NCI-H460 (cell line): ENCODE measurements around the gene TNIK. TPM values are rescaled to one million over a fixed set of nuclear protein-coding genes. Genes with fewer than 3 reads are reported as not detected.

ENCODE experiments used
- DNase-seq: peaks from one replicate; pipeline ENCODE4 v3.0.0-alpha.2; 2016; ENCODE audit warnings: low read depth; ENCODE audit errors: extremely low read depth
- small RNA-seq, 2 experiments: library from RNA; depleted of rRNA; stranded (forward); fragments of <200 nt; gene quantifications; one replicate each; pipeline ENCODE3, GENCODE V24; 2014
- total RNA-seq: library from RNA; depleted of rRNA; stranded (reverse); fragments of >200 nt; shearing (Covaris generic); gene quantifications from 2 replicates; pipeline ENCODE4 v1.2.3, GENCODE V29; 2014

TNIK gene
- total RNA-seq, 1 experiment from 2014 or later: 1.1 TPM

DNA sequence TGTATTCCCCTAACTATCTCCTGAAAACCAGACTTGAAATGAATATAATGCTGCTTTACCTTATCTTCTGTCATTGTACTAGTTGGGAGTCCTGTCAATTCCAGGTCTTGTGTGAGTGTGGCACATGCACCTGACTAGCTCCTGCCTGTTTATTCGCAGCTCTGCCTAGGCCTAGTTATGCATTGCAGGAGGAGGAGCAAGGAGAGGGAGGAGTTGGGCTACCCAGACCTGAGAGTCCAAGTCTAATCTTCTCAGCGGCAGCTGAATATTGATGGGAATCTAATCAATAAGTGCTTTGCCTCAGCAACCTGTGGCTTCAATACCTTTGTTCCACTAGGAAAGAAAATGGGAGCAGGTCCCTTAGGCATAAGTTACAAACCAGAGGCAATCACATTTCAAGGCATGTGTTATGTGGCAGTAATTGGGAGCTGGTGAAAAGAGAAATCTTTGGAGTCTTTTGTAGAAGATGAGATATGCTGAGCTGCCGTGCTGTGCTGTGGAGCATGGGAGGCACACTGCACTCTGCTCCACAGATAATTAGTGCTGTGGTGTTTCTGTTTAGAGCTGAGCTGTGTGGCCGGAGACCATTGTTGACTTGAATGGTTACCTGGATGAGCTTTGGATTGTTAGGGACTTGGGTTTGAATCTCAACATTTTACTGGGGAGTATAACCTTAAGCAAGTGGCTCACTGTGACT is 433.5 kb downstream of the TNIK start, which contains the start of gene SLC2A2:
SLC2A2 (minus strand) TSS at position 124 of the 697 bp plus-strand sequence; CDS start at position 74, 50 bp downstream.
- DNase-seq: no peak

DNA sequence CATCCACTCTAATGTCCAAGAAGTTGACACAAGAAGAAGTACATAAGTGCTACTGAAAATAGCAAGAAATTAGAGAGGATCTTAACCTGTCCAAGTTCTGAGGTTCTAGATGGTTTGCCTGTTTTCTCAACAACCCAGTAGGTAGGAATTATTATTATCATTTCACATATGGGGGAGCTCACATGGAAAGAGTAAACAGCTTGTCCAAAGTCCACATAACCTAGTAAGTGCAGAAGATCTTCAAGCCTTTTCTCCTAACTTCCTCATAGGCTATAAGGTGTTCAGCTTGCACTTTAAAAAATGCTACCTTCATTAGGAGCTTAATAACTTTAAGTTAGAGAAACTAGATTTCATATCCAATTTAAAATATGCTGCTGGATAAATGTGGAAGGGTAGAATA is 436.6 kb downstream of the TNIK start:
- DNase-seq: no peak

DNA sequence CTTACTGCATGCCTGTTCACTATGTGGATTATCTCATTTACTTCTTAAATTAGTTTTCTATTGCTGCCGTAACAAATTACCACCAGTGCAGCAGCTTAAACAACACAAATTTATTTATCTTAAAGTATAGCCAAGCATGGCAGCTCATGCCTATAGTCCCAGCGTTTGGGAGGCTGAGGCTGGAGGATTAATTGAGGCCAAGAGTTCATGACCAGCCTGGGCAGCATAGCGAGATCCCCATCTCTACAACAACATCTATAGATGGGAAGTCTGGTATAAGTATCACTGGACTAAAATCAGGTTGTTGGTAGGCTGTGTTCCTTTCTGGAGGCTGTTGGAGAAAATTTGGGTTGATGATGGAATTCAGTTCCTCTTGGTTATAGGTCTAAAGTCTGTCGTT is 438.8 kb downstream of the TNIK start:
- no peak for DNase-seq

DNA sequence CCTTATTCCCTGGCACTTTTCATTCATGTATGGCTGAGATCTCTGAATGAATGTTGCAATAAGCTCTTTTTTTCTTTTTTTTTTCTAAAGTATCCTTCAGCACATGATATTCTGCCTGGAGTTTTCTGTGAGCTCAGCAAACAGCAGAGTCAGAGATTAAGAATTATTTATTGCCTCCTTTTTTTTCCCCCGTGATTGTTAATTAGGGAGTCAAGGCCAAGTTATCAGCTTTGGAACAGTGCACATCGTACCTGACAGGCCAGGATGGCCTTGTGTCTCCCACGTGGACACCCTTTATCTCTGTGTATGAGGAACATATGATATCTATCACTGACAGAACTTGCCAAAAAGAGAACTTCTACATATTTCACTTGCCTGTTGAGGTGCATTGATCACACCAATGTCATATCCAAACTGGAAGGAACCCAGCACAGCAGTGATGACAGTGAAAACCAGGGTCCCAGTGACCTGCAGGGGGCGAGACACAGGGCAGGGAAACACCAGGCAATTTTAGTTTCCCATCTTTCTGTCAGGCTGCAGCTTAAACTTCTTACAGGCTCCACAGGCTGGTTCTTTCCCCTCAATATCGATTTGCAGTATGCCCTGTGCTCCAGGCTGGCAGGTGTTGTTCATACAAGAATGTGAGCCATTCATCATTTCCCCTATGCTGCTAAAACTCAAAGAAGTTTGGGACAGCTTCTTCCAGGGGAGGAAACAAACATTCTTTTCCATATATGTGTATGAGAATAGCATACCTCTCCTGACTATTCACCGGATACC is 441.9 kb downstream of the TNIK start:
- no peak for DNase-seq

DNA sequence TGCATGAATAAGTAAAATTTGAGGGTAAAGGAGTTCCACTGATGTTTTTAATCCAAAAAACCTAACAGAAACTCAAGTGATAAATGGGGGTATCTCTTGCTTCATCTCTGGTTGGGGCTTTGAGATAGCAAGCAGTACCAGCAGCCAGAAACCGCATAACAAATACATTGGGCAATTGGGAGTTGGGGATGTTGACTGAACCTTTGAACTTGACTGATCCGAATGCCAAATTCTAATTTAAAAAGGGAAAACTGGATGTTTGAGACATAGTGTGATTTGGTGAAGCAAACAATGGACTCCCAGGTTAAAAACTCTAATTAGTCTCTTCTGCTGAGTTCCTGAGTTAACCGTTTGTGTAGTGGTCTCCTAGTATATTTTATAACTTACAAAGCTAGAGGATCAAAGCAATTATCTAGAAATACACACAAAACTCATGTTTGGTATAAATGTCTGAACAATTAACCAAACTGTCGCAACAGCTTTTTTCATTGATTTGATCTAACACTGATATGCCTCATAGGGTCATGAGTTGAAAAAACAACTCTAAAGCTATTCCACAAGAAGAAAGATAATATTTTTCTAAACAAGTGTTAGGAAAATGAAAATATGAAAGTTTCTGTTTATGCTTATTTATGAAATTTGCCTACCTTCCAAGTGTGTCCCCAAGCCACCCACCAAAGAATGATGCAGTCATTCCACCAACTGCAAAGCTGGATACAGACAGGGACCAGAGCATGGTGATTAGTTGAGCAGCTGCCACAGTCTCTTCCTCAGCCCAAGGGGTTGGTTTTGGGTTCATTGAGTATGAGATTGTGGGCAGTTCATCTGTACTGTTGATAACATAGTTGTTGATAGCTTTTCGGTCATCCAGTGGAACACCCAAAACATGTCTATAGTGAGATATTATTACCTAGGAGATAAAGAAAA is 446.1 kb downstream of the TNIK start:
- no peak for DNase-seq

DNA sequence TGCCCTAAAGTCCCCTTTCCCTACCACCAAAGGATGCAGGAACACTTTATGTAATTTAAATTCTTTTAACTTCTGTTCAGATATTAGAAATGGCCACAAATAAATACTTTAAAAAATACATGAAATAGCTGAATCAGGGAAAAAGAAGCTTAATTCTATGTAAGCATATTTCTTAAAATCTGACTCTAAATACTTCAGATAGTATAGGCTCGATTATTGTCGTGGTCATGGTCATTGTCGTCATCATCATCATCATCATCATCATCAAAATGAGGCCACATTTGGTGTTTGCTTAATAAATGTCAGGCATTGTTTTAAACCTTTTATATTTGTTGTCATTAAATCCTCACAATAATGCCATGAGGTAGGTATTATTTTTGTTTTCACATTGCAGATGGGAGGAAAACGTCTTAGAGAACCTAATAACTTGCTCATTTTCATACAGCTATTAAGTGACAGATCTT is 448.3 kb downstream of the TNIK start:
- no peak for DNase-seq

Small RNAs within 50 kb of the gene (small RNA-seq; reads per million reads assigned to genes)
- gene MIR569: 0 reads per million in 2 experiments
- gene RF00019: 0 reads per million in 2 experiments
- gene RNU6-348P: 0 reads per million in 2 experiments
